K562 (cell line): ENCODE data around the gene LRRC26. TPM values are rescaled to one million over a fixed set of nuclear protein-coding genes. Genes with fewer than 3 reads are reported as not detected.

Experiments used
- ATF1 ChIP-seq, 2 experiments: fragments of 450-650 bp in 1 of 2; IDR thresholded peaks; 2 replicates each; pipeline ENCODE4 v1.6.1; 2016; ENCODE audit warnings: missing compliant biosample characterization in 1 of 2, missing genetic modification characterization in 1 of 2
- CBX1 ChIP-seq: sonication (generic); IDR thresholded peaks from 2 replicates; pipeline ENCODE4 v1.6.1; 2016; ENCODE audit warnings: antibody characterized with exemption, low read depth, mild to moderate bottlenecking
- DIDO1 ChIP-seq: fragments of 450-650 bp; IDR thresholded peaks from 2 replicates; pipeline ENCODE4 v1.6.1; 2016; ENCODE audit warnings: low read depth, missing biosample characterization, missing genetic modification characterization
- FOXA1 ChIP-seq: fragments of 450-650 bp; IDR thresholded peaks from 2 replicates; pipeline ENCODE4 v1.6.1; 2016; ENCODE audit warnings: mild to moderate bottlenecking, borderline replicate concordance
- MYNN ChIP-seq, 2 experiments: sonication (generic); formaldehyde crosslinking in 1 of 2; IDR thresholded peaks; 2 replicates each; pipeline versions ENCODE4 v1.5.0 to v1.6.1; 2016 to 2020; ENCODE audit warnings: antibody characterized with exemption in 1 of 2, missing genetic modification reagents in 1 of 2
- PHTF2 ChIP-seq: fragments of 250-450 bp; sonication (Bioruptor Pico); IDR thresholded peaks from 2 replicates; pipeline ENCODE4 v1.5.0; 2021; ENCODE audit warnings: mild to moderate bottlenecking
- STAT5A ChIP-seq: IDR thresholded peaks from 2 replicates; pipeline ENCODE4 v1.6.1; 2012; ENCODE audit warnings: low read length, inconsistent platforms, borderline replicate concordance
- ZNF699 ChIP-seq: fragments of 250-450 bp; sonication (Bioruptor Pico); IDR thresholded peaks from 2 replicates; pipeline ENCODE4 v1.8.0; 2021; ENCODE audit warnings: mild to moderate bottlenecking, moderate library complexity; ENCODE audit not compliant: insufficient replicate concordance
- ZZZ3 ChIP-seq: fragments of 450-650 bp; IDR thresholded peaks from 2 replicates; pipeline ENCODE4 v1.6.1; 2016; ENCODE audit warnings: antibody characterized with exemption, mild to moderate bottlenecking, moderate library complexity
- polyA plus RNA-seq, 8 experiments: library from polyadenylated mRNA; depleted of rRNA in 4 of 8; stranded (reverse) in 5 of 8; unstranded in 3 of 8; fragments of >200 nt; fragmentation: Nextera tagmentation in 2 of 8; fragmentation: Illumina TruSeq in 1 of 8; extraction: Ambion mirVana in 2 of 8; extraction: Trizol in 1 of 8; gene quantifications; 2 replicates each; pipeline versions ENCODE4 v1.2.1 to v1.2.3, GENCODE V29; 2011 to 2014; ENCODE audit warnings: inconsistent platforms in 1 of 8, missing spikeins in 1 of 8
- total RNA-seq, 7 experiments: library from RNA; depleted of rRNA in 6 of 7; stranded (reverse); fragments of >200 nt in 6 of 7; fragmentation: Illumina TruSeq in 2 of 7; extraction: Trizol in 2 of 7; gene quantifications; 2 replicates each; pipeline versions ENCODE4 v1.2.1 to v1.2.3, GENCODE V29; 2011 to 2021; ENCODE audit warnings: low replicate concordance in 1 of 7
- TF ChIP-seq, protein P1 (sequence below), 2 experiments: fragments of 450-650 bp; IDR thresholded peaks; 2 replicates each; pipeline ENCODE4 v1.6.1; 2016; ENCODE audit warnings: mild to moderate bottlenecking in 2 of 2, borderline replicate concordance in 1 of 2, low read depth in 1 of 2, moderate library complexity in 1 of 2

The LRRC26 gene
- total and polyA plus RNA-seq, 9 of the 15 experiments (the other 6 are each of a cell fraction or from before 2014, with no cell fraction given), result not detected

- TF ChIP-seq, protein P1, sequence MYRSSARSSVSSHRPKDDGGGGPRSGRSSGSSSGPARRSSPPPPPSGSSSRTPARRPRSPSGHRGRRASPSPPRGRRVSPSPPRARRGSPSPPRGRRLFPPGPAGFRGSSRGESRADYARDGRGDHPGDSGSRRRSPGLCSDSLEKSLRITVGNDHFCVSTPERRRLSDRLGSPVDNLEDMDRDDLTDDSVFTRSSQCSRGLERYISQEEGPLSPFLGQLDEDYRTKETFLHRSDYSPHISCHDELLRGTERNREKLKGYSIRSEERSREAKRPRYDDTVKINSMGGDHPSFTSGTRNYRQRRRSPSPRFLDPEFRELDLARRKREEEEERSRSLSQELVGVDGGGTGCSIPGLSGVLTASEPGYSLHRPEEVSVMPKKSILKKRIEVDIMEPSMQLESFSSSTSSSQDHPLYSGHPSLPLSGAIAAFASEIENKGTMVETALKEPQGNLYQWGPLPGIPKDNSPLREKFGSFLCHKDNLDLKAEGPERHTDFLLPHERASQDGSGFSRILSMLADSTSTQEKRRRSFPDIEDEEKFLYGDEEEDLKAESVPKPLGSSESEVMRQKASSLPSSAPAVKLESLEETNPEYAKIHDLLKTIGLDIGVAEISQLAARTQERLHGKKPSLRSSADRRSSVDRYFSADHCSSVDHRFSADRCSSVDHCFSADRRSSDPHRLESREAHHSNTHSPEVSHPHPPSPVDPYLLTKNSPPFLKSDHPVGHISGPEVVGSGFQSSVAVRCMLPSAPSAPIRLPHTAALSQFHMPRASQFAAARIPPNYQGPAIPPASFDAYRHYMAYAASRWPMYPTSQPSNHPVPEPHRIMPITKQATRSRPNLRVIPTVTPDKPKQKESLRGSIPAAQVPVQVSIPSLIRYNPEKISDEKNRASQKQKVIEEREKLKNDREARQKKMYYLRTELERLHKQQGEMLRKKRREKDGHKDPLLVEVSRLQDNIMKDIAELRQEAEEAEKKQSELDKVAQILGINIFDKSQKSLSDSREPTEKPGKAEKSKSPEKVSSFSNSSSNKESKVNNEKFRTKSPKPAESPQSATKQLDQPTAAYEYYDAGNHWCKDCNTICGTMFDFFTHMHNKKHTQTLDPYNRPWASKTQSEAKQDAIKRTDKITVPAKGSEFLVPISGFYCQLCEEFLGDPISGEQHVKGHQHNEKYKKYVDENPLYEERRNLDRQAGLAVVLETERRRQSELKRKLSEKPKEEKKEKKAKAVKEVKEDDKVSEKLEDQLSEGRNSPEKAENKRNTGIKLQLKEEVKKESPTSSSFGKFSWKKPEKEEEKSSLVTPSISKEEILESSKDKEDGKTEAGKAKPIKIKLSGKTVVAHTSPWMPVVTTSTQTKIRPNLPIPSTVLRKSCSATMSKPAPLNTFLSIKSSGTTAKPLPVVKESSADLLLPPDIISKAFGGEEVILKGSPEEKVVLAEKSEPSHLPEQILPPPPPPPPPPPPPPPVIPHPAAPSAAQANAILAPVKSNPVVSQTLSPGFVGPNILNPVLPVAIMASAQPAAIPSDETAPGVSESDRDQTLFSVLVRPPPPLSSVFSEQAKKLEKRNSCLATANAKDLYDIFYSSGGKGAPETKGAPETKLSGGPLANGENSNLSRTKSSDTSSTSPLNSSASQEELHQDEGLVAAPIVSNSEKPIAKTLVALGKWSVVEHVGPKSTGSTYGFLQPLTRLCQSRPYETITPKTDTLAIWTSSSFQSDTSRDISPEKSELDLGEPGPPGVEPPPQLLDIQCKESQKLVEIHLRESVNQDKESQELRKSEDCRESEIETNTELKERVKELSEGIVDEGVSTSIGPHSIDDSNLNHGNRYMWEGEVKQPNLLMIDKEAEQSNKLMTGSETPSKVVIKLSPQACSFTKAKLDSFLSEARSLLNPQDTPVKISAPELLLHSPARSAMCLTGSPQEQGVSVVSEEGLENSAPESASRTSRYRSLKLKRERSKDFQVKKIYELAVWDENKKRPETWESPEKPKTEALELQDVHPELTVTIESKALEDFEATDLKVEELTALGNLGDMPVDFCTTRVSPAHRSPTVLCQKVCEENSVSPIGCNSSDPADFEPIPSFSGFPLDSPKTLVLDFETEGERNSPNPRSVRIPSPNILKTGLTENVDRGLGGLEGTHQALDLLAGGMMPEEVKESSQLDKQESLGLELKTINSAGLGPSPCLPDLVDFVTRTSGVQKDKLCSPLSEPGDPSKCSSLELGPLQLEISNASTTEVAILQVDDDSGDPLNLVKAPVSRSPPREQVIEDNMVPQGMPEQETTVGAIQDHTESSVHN (IDR thresholded peaks at IDR 0.05; ENCODE audit: borderline replicate concordance in 1 of 2, low read depth in 1 of 2), result no peak
- TF ChIP-seq MYNN (IDR thresholded peaks at IDR 0.05), result peak; percentile 43; the same call in 1 of the 2 replicates
- TF ChIP-seq MYNN (CRISPR knock-in tag; IDR thresholded peaks at IDR 0.05), result no peak
- no peak for TF ChIP-seq DIDO1
- TF ChIP-seq PHTF2 (CRISPR knock-in tag), result no peak
- no peak for TF ChIP-seq ATF1 (CRISPR knock-in tag; IDR thresholded peaks at IDR 0.05)
- TF ChIP-seq ATF1 (tag; IDR thresholded peaks at IDR 0.05), result peak; percentile 63
- TF ChIP-seq STAT5A, result no peak
- no peak for TF ChIP-seq CBX1
- TF ChIP-seq FOXA1, result no peak
- no peak for TF ChIP-seq ZZZ3
- TF ChIP-seq ZNF699 (CRISPR knock-in tag), result no peak
These were observed 30.7 kb upstream of the LRRC26 start, which contains the start of gene TPRN (continued) for GRCh38 chr9:137200311-137201204.
